Astrocyte (in vitro differentiated cells and primary cell): ENCODE data around the gene MTA1.

Experiments used
- EZH2 ChIP-seq: IDR thresholded peaks from 2 replicates; pipeline ENCODE4 v1.6.1; 2012; ENCODE audit warnings: mild to moderate bottlenecking, low read length, inconsistent platforms; ENCODE audit not compliant: insufficient read depth
- TF ChIP-seq, protein P1 (sequence below): IDR thresholded peaks from 2 replicates; pipeline ENCODE4 v1.5.1; 2011; ENCODE audit warnings: low read depth, mild to moderate bottlenecking, inconsistent platforms, low read length, moderate library complexity; ENCODE audit not compliant: insufficient read depth

DNA sequence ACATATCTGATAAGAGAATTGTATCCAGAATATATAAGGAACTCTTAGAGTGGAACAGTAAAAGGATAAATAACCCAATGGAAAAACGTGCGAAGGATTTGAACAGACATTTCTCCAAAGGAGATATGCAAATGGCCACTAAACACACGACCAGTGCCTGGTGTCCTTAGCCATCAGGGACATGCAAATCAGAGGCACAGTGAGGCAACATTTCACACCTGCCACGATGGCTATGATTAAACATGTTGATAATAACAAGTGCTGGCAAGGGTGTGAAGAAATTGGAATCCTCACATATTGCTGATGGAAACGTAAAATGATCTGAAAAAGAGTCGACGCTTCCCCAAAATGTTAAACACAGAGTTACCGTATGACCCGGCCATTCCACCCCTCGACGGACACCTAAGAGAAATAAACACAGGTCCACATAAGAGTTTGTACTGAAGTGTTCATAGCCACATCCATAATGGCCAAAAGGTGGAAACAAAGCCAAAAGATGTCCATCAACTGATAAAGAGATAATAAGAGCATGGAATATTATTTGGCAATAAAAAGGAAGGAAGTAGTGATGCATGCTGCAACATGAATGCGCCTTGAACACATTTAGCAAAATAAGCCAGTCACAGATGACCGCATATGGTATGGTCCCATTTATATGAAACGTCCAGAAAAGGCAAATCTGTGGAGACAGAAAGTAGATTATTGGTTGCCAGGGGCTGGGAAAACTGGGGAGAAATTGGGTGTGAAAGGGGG, 100.5 kb downstream of the MTA1 start:
- TF ChIP-seq, protein P1, sequence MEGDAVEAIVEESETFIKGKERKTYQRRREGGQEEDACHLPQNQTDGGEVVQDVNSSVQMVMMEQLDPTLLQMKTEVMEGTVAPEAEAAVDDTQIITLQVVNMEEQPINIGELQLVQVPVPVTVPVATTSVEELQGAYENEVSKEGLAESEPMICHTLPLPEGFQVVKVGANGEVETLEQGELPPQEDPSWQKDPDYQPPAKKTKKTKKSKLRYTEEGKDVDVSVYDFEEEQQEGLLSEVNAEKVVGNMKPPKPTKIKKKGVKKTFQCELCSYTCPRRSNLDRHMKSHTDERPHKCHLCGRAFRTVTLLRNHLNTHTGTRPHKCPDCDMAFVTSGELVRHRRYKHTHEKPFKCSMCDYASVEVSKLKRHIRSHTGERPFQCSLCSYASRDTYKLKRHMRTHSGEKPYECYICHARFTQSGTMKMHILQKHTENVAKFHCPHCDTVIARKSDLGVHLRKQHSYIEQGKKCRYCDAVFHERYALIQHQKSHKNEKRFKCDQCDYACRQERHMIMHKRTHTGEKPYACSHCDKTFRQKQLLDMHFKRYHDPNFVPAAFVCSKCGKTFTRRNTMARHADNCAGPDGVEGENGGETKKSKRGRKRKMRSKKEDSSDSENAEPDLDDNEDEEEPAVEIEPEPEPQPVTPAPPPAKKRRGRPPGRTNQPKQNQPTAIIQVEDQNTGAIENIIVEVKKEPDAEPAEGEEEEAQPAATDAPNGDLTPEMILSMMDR = no peak
- TF ChIP-seq EZH2 = no peak
